A673 (cell line): ENCODE results near the gene SARS1. TPM values are rescaled to one million over a fixed set of nuclear protein-coding genes. Genes with fewer than 3 reads are reported as not detected.
A peak's percentile ranks its signal among the peaks of the same experiment; 100 is the strongest.

Source experiments
- BruUV-seq: library from RNA; stranded (reverse); fragments of 400-500 nt; replicated peaks from 2 replicates; lab custom pipeline; 2021; lab: Mats Ljungman, UMichigan
- CTCF ChIA-PET: fragments of 300-600 bp; sonication (Branson Sonifier 250); formaldehyde crosslinking; loops from one replicate; lab custom pipeline; 2022; ENCODE audit warnings: antibody characterized with exemption; lab: Charles Lee
- POLR2A ChIA-PET: fragments of 300-600 bp; sonication (Branson Sonifier 250); formaldehyde crosslinking; loops from one replicate; lab custom pipeline; 2022; ENCODE audit warnings: antibody characterized with exemption; ENCODE audit not compliant: low non-redundant PET; lab: Charles Lee
- DNase-seq: peaks from one replicate; pipeline ENCODE4 v3.0.0-alpha.2; 2015; ENCODE audit warnings: low spot score
- H3K27ac ChIP-seq: fragments of 200-600 bp; sonication (generic); 2 replicates; pipeline ENCODE4 v1.5.1; 2016; ENCODE audit warnings: mixed run types, low read depth, mild to moderate bottlenecking, mixed read lengths, antibody characterized with exemption, low read length; ENCODE audit not compliant: poor library complexity, severe bottlenecking
- H3K27me3 ChIP-seq: fragments of 200-600 bp; sonication (generic); replicated peaks from 2 replicates; pipeline ENCODE4 v1.6.1; 2017; ENCODE audit warnings: mixed run types, low read depth, mild to moderate bottlenecking, mixed read lengths, antibody characterized with exemption, low read length; ENCODE audit not compliant: insufficient read depth, poor library complexity
- H3K36me3 ChIP-seq: fragments of 200-600 bp; sonication (generic); 2 replicates; pipeline ENCODE4 v1.6.1; 2016; ENCODE audit warnings: mixed run types, mild to moderate bottlenecking, mixed read lengths, antibody characterized with exemption, low read length; ENCODE audit not compliant: insufficient read depth, poor library complexity, severe bottlenecking
- H3K4me1 ChIP-seq: fragments of 200-600 bp; sonication (generic); 2 replicates; pipeline ENCODE4 v1.6.1; 2017; ENCODE audit warnings: mixed run types, mild to moderate bottlenecking, mixed read lengths, antibody characterized with exemption, low read length; ENCODE audit not compliant: insufficient read depth, poor library complexity, severe bottlenecking
- H3K4me3 ChIP-seq: fragments of 200-600 bp; sonication (generic); 2 replicates; pipeline ENCODE4 v1.5.1; 2016; ENCODE audit warnings: low read depth, mixed run types, mild to moderate bottlenecking, mixed read lengths, low read length; ENCODE audit not compliant: poor library complexity, severe bottlenecking
- H3K9me3 ChIP-seq: fragments of 200-600 bp; sonication (generic); 2 replicates; pipeline ENCODE4 v1.6.1; 2016; ENCODE audit warnings: mixed run types, low read depth, mild to moderate bottlenecking, mixed read lengths, antibody characterized with exemption, low read length; ENCODE audit not compliant: poor library complexity, severe bottlenecking
- EZH2 ChIP-seq: fragments of 200-600 bp; sonication (generic); IDR thresholded peaks from 2 replicates; pipeline ENCODE4 v1.6.1; 2017; ENCODE audit warnings: borderline replicate concordance, low read depth, mild to moderate bottlenecking, mixed read lengths, antibody characterized with exemption, low read length; ENCODE audit not compliant: poor library complexity, severe bottlenecking
- intact Hi-C: fragments of 100-400 bp; cut with micrococcal nuclease; formaldehyde crosslinking; loops from one replicate; pipeline ENCODE4 v1.10.0; 2022; ENCODE audit not compliant: unreplicated experiment
- total RNA-seq: library from RNA; stranded (reverse); gene quantifications from 2 replicates; pipeline ENCODE4 v1.2.3, GENCODE V29; 2021
- TF ChIP-seq, protein P1 (sequence below): fragments of 300-800, 200-600 bp; sonication (generic); conservative IDR thresholded peaks from 2 replicates; pipeline ENCODE4 v1.5.1; 2017; ENCODE audit warnings: low read depth, mild to moderate bottlenecking, antibody characterized with exemption, low read length, moderate library complexity, mixed read lengths

Gene SARS1
- total RNA-seq, 1 experiment from 2014 or later, result 259 TPM

DNA sequence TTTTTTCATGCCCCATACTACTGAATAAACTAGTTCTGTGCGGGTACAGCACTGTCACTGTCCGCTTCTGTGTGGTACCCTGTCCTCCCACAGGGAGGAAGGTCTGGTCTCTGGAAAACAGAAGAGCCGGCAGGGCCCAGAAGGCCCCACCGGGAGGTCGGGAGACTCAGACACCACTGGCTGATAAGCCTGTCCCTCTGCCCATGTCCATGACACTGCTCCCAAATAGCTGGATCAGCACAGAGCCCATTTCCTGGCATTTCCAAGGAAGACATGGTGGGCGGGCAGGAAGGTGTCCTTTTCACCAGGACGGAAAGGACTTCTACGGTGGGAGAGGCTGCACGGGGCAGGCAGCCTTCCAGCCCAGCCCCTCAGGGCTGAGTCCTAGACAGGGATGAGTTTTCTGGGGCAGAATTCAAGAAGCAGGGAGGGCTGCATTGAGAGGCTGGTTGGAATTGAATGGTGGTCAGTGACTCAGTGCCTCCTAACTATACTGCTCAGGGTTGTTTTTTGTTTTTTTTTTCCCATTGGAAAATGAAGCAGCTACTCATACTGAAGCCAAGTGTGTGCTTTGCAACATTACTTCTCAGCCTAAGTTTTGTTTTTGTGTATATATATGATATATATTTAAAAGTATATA, 62.1 kb downstream of the SARS1 start:
- H3K27me3 ChIP-seq, result no peaks in the 10 kb centered on the region
- TF ChIP-seq, protein P1, sequence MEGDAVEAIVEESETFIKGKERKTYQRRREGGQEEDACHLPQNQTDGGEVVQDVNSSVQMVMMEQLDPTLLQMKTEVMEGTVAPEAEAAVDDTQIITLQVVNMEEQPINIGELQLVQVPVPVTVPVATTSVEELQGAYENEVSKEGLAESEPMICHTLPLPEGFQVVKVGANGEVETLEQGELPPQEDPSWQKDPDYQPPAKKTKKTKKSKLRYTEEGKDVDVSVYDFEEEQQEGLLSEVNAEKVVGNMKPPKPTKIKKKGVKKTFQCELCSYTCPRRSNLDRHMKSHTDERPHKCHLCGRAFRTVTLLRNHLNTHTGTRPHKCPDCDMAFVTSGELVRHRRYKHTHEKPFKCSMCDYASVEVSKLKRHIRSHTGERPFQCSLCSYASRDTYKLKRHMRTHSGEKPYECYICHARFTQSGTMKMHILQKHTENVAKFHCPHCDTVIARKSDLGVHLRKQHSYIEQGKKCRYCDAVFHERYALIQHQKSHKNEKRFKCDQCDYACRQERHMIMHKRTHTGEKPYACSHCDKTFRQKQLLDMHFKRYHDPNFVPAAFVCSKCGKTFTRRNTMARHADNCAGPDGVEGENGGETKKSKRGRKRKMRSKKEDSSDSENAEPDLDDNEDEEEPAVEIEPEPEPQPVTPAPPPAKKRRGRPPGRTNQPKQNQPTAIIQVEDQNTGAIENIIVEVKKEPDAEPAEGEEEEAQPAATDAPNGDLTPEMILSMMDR, result no peak
- no peak for TF ChIP-seq EZH2
- POLR2A ChIA-PET, result interaction anchor here (0.6 kb wide), 1 partner anchor 134 kb away, joined by 5 read pairs; no protein-coding TSS in a partner anchor
- no TSS peak for BruUV-seq
- no peak overlapping the region for H3K4me3 ChIP-seq
- H3K36me3 ChIP-seq, result peaks cover 27% of the 10 kb centered on the region
- DNase-seq, result no peak
- H3K4me1 ChIP-seq, result no peaks in the 10 kb centered on the region
- H3K9me3 ChIP-seq, result no peaks in the 10 kb centered on the region
- no peak overlapping the region for H3K27ac ChIP-seq
- CTCF ChIA-PET, result interaction anchor here (1.9 kb wide), 1 partner anchor 123 kb away, joined by 23 read pairs; no protein-coding TSS in a partner anchor
- intact Hi-C loops, result no loop called here

DNA sequence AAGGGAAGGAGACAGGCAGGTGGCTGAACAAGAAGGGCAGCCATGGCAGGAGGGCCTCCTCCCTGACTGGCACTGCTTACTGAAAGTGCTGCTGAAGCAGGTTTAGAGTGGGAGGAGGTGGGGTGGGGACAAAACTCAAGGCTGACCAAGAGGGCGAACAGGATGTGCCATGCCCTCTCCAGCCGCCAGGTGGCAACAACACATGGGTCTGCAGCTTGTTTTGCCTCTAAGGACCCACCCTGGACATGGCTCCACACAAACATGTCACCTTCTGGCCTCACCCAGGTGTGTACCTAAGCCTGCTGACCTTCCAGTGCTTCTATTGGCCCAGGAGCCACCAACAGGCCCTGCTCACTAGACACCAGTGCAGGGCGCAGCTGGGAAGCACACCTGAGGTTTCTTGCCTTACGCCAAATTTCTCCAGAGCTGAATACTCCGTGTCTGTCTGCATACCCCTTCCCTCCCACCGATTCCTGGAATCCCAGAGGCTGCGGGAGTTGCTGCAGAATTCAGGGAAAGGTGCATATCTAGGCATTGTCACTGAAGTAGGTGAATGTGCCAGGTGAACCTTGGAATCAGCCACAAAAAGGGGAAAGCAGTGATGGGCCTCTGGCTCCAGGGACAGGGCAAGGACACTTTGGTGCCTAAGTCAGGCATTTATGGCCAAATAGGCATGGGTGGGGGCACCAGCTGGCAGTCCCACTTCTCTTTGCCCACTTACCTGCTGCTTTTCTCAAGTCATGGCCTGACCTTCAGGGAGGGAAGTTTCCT, 63.9 kb downstream of the SARS1 start:
- CTCF ChIA-PET, result interaction anchor here (0.9 to 2.1 kb wide), 6 partner anchors 24 to 254 kb away, joined by 3 to 23 read pairs (median 6); no protein-coding TSS in a partner anchor

DNA sequence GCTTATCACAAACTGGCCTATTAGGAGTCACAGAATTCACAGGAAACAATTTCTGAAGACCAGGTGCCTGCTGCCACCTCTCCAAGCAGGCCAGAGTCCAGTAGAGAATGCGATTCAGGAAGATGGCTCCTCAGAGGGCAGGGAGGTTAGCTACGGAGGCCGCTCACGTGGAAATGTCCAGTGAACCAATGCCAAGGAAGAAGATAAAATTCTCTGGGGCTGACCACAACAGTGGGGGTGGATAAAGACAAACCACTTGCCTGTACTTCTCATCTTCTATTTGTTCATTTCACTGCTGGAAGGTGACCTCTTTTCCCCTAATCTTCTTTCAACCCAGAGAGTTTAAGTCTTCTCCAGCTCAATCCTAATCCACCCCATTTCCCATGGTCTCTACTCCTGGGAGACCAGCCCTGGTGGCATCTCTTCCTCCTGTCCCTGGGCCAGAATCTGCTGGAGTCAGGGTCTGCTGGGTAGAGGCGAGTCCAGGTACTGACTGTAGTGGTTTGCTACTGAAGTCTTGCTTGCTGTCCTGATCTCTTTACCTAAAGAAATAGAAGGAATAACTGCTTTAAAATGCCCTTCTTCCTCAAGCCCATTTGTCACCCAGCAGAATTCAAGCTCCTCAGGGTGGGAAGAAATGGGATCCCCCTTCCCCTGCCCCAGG, 66.0 kb downstream of the SARS1 start:
- H3K36me3 ChIP-seq, result peaks cover 28% of the 10 kb centered on the region
- BruUV-seq, result TSS peak; percentile 52
- no peak for DNase-seq

More for the DNA sequence above, 63.9 kb downstream of the SARS1 start:
- H3K4me3 ChIP-seq, result no peak overlapping the region
- no peak overlapping the region for H3K27ac ChIP-seq
- POLR2A ChIA-PET, result no interaction called here
- intact Hi-C loops, result loop anchor here (1.0 kb wide), 2 partner anchors 122 to 256 kb away; no protein-coding TSS in a partner anchor
- H3K9me3 ChIP-seq, result no peaks in the 10 kb centered on the region
- H3K27me3 ChIP-seq, result no peaks in the 10 kb centered on the region
- H3K4me1 ChIP-seq, result peaks cover 10% of the 10 kb centered on the region
- TF ChIP-seq, protein P1, result peak; percentile 96
- TF ChIP-seq EZH2, result no peak
- peaks cover 28% of the 10 kb centered on the region for H3K36me3 ChIP-seq
- peak; percentile 71 for DNase-seq
- BruUV-seq, result no TSS peak

More for the DNA sequence above, 66.0 kb downstream of the SARS1 start:
- CTCF ChIA-PET, result no interaction called here
- intact Hi-C loops, result no loop called here
- no peaks in the 10 kb centered on the region for H3K27me3 ChIP-seq
- H3K27ac ChIP-seq, result peak overlapping the region; percentile 2
- peaks cover 20% of the 10 kb centered on the region for H3K4me1 ChIP-seq
- no peak overlapping the region for H3K4me3 ChIP-seq
- H3K9me3 ChIP-seq, result no peaks in the 10 kb centered on the region
- TF ChIP-seq, protein P1, result no peak
- no peak for TF ChIP-seq EZH2
- POLR2A ChIA-PET, result no interaction called here
